GM21825 (cell line): Measurements from ENCODE around the gene CDK5RAP2.
"Not testable (repeated sequence)": the region's sequence is repeated elsewhere in the genome, so short reads cannot be mapped to it uniquely, and the experiment has no call there.

Source experiments
- ATAC-seq: cut with Tn5 transposase; IDR thresholded peaks from one replicate; pipeline ENCODE4 v1.9.1; 2021; ENCODE audit warnings: mild to moderate bottlenecking, moderate library complexity; ENCODE audit not compliant: unreplicated experiment

The CDK5RAP2 gene

GRCh38 chr9:120545701-120546550 is 34.0 kb downstream of the CDK5RAP2 start:
- ATAC-seq = no peak

- ATAC-seq = no peak
Measured at GRCh38 chr9:120544441-120544840, 35.5 kb downstream of the CDK5RAP2 start.

GRCh38 chr9:120542701-120543490 is 37.1 kb downstream of the CDK5RAP2 start:
- ATAC-seq = no peak

- no peak for ATAC-seq
Measured at GRCh38 chr9:120541921-120542320, 38.0 kb downstream of the CDK5RAP2 start.

DNA sequence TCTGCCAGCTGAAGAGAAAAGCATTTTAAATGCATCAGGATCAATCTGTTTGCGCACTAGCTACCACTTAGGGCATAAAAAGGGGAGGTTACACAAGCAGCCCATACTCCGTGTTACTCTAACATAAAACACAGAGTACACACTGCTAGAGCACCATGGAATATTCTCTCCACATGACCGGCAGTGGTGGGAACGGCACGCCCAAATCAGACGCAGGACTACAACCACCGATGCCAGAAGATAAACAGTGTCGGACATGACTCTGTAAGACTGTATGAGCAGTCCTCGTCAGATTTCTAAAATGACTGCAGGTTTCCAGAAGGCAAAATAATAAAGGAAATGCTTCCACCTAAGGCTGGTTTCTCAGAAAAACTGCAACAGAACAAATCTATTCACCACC is 40.0 kb downstream of the CDK5RAP2 start:
- no peak for ATAC-seq

- no peak for ATAC-seq
Measured at GRCh38 chr9:120538339-120538738, 41.6 kb downstream of the CDK5RAP2 start.

DNA sequence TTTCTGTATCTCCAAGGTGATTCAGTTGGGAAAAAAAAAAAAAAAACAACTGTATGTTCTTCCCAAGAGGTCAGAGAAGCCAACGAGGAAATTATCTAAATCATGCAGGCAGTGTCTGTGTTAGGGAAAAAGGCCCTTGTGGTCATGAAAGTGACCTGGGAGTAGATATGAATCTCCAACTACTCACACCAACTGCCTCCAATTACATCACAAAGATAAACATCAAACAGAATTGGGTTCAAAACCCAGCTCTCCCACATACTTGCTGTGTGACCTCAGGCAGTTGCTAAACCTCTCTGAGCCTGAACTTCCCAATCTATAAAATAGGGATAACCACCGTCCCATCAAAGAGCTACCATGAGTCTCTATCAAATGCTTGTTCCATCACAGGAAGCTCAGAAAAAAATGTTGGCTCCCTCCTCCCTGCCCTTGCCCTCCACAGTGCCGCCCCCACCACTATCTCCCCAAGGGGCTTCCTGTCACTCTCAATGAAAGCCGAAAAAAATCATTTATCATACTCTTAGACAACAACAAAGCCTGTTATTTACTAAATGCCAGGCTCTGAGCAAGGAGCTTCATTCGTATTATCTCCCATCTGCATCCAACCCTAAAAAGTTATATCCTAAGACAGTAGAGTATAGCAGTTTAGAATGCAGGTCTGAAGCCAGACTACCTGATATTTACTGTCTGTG is 42.9 kb downstream of the CDK5RAP2 start:
- ATAC-seq = no peak

- ATAC-seq = no peak
Measured at GRCh38 chr9:120536094-120536493, 43.9 kb downstream of the CDK5RAP2 start.

- ATAC-seq = no peak
Measured at GRCh38 chr9:120534266-120534665, 45.7 kb downstream of the CDK5RAP2 start.

DNA sequence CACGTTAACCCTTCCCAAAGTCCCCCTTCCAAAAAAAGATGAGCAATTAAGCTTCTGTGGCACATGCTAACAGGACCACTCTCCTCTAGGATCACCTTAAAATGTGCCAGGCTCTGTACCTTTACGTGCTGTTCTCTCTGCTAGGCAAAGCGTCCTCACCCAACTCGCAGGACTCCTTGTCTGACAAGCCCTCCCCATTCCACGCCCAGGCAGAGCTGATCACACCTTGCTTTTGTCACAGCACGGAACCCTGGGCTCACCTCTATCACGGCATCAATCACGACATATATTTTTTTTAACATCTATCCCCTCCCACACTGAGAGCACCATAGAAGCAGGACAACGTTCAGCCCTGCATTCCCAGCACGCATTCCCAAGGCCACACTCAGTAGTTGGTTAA is 47.1 kb downstream of the CDK5RAP2 start:
- no peak for ATAC-seq

GRCh38 chr9:120532475-120532874 is 47.5 kb downstream of the CDK5RAP2 start:
- no peak for ATAC-seq

GRCh38 chr9:120531683-120532300 is 48.2 kb downstream of the CDK5RAP2 start:
- ATAC-seq = no peak

DNA sequence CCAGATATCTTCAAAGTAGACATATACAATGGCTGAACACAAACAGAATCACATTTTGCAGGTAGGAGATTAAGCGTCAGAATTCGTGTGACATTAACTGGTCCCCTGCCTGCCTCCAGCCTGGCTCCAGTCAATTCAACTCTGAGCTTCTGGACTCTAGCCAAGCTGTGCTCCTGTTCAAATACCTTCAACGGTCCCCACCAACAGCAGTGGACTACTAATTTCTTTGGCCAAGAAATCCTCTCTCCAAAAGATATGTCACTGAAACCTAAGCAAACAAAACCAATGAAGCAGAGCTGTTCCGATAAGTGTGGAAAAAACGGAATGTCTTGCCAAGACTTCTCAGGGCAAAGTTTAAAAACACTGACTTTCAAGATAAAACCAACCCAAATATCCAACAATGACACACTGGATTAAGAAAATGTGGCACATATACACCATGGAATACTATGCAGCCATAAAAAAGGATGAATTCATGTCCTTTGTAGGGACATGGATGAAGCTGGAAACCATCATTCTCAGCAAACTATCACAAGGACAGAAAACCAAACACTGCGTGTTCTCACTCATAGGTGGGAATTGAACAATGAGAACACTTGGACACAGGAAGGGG is 49.6 kb downstream of the CDK5RAP2 start:
- not testable (repeated sequence) for ATAC-seq

GRCh38 chr9:120528829-120529228 is 51.1 kb downstream of the CDK5RAP2 start:
- ATAC-seq = no peak

- no peak for ATAC-seq
Measured at GRCh38 chr9:120528327-120528726, 51.6 kb downstream of the CDK5RAP2 start.

DNA sequence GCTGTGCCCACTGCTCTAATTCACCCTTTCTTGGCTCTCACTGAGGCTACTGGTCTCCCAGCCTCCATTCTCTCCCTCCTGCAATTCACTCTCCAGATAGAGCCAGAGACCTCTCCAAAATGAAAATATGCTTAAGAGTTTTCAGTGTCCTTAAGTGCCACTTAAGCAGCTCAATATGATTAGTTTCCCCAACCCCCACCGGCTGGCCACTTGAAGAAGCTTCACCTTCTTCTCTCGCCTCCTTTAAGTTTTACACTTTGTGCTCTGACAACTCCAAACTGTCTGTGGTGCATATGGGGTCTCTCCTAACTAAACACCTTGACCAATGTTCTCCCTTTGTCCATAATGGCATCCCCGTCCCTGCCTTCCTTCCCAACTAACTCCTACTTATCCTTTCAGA is 53.4 kb downstream of the CDK5RAP2 start:
- ATAC-seq = no peak

DNA sequence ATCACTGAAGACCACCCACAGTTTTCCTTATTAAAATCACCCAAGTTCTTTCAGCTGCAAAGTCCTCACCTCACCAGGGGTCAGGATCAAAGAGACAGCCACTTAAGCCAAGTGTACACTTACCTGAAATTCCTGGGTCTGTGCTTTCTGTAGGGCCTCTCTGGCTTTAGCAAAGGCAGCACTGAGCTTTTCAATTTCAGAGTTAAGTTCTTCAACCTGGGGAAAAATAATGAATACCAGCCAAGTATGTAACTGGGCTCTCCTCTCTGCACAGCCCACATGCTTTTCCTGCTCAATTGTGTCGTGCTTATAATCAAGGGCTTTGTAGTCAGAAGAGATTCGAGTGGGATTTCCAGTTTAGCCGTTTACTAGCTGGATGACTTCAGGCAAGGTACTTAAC is 55.1 kb downstream of the CDK5RAP2 start:
- ATAC-seq = no peak

DNA sequence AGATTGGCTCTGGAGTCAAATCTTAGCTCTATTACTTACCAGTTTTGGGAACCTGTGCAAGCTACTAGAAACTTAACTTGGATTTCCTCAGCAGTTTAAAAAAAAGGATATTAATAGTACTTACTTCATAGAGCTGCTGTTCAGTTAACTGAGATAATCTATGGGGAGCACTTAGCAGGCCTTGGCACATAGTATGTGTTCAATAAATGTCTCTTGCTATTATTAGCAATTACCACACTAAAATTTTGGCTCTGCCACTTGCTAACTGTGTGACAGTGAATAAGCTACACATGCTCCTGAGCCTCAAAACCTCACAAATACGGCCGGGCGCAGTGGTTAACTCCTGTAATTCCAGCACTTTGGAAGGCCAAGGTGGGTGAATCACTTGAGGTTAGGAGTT is 55.9 kb downstream of the CDK5RAP2 start:
- ATAC-seq = no peak

DNA sequence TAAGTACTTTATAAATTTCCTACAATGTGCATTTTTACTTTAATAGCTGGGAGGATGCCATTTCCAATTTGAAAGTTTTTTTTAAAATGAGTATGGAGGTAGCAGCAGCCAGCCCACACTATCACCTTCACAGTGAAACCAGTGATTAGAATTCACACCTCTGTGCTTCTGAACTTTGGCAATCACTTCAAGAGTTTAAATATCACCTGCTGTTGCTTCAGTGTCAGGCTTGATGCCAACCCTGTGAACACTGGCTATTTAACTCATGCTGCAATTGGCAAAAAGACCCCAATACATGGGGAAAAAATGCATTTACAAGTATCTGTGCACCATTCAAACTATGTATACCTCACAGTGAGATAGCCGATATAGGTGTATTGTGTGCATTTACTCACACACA is 57.4 kb downstream of the CDK5RAP2 start:
- no peak for ATAC-seq

DNA sequence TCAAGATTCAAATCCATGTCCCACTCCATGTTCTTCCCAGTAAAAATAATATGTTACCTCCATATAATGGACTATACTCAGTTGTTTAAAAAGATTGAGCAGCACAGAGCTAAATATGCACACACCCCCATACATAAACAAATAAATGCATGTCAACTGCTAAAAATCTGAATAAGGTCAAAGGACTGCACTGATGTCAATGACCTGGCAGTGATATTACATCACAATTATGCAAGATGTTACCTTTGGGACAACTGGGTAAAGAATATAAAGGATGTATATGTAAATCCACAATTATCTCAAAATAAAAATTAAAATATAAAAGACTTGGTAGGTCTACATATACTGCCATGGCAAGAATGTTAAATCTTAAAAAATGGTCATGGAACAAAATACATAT is 57.9 kb downstream of the CDK5RAP2 start:
- no peak for ATAC-seq

DNA sequence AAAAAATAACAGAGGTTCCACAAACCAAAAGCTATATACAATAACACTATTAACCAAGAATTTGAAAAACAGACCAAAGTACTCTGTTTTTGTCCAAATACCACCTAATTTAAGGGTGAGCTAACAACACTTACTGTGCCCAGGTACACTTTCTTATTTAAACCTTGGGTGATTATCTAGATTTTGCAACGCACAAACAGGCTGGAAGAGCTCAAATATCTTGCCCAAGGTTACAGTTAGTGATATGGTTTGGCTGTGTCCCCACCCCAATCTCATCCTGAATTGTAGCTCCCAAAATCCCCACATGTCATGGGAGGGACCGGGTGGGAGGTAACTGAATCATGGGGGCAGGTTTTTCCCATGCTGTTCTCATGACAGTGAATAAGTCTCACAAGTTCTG is 58.9 kb downstream of the CDK5RAP2 start:
- ATAC-seq = no peak
